Activated effector memory CD4-positive, alpha-beta T cell treated with Interleukin-2 at 50 U/mL for 16 hours (primary cell): Measurements from ENCODE around the gene CACNA2D3.

Experiments
- DNase-seq: peaks from one replicate; pipeline ENCODE4 v3.0.0-alpha.2; 2020

CACNA2D3 gene

GRCh38 chr3:54713031-54713430 is 590.7 kb downstream of the CACNA2D3 start:
- DNase-seq, result no peak

GRCh38 chr3:54713455-54713854 is 591.1 kb downstream of the CACNA2D3 start:
- DNase-seq, result no peak

GRCh38 chr3:54714035-54714434 is 591.7 kb downstream of the CACNA2D3 start:
- no peak for DNase-seq

GRCh38 chr3:54717506-54717905 is 595.2 kb downstream of the CACNA2D3 start:
- DNase-seq, result no peak

GRCh38 chr3:54719914-54720313 is 597.6 kb downstream of the CACNA2D3 start:
- no peak for DNase-seq

- DNase-seq, result no peak
Measured at GRCh38 chr3:54720604-54721003, 598.3 kb downstream of the CACNA2D3 start.

- no peak for DNase-seq
Measured at GRCh38 chr3:54731732-54732445, 609.5 kb downstream of the CACNA2D3 start.

- no peak for DNase-seq
Measured at GRCh38 chr3:54733106-54734006, 611.0 kb downstream of the CACNA2D3 start.

- no peak for DNase-seq
Measured at GRCh38 chr3:54736459-54736858, 614.1 kb downstream of the CACNA2D3 start.

GRCh38 chr3:54743755-54744154 is 621.4 kb downstream of the CACNA2D3 start:
- no peak for DNase-seq

- no peak for DNase-seq
Measured at GRCh38 chr3:54744291-54744690, 621.9 kb downstream of the CACNA2D3 start.

- DNase-seq, result no peak
Measured at GRCh38 chr3:54745843-54746242, 623.5 kb downstream of the CACNA2D3 start.

GRCh38 chr3:54746722-54747121 is 624.4 kb downstream of the CACNA2D3 start:
- no peak for DNase-seq

GRCh38 chr3:54755756-54756155 is 633.4 kb downstream of the CACNA2D3 start:
- no peak for DNase-seq

- DNase-seq, result no peak
Measured at GRCh38 chr3:54756330-54756731, 634.0 kb downstream of the CACNA2D3 start.

- DNase-seq, result no peak
Measured at GRCh38 chr3:54758461-54758860, 636.1 kb downstream of the CACNA2D3 start.

- DNase-seq, result no peak
Measured at GRCh38 chr3:54759166-54759565, 636.8 kb downstream of the CACNA2D3 start.

GRCh38 chr3:54760201-54760600 is 637.8 kb downstream of the CACNA2D3 start:
- DNase-seq, result no peak

GRCh38 chr3:54761637-54762036 is 639.3 kb downstream of the CACNA2D3 start:
- no peak for DNase-seq

- no peak for DNase-seq
Measured at GRCh38 chr3:54764911-54765310, 642.6 kb downstream of the CACNA2D3 start.

- no peak for DNase-seq
Measured at GRCh38 chr3:54771050-54771449, 648.7 kb downstream of the CACNA2D3 start.

- DNase-seq, result no peak
Measured at GRCh38 chr3:54772051-54772450, 649.7 kb downstream of the CACNA2D3 start.

GRCh38 chr3:54772746-54773145 is 650.4 kb downstream of the CACNA2D3 start:
- DNase-seq, result no peak

- DNase-seq, result no peak
Measured at GRCh38 chr3:54773271-54773670, 650.9 kb downstream of the CACNA2D3 start.
